HepG2 (cell line): ENCODE data around the gene POLR1G. TPM values are rescaled to one million over a fixed set of nuclear protein-coding genes. Genes with fewer than 3 reads are reported as not detected.

ENCODE experiments used
- ATAC-seq: fragments of 200-7000 bp; cut with Tn5 transposase; 3 replicates; pipeline ENCODE4 v1.9.1; 2020; ENCODE audit warnings: mild to moderate bottlenecking, moderate library complexity
- BruUV-seq: library from RNA; stranded (reverse); fragments of 400-500 nt; replicated peaks from 2 replicates; lab custom pipeline; 2021; lab: Mats Ljungman, UMichigan
- CTCF ChIA-PET: fragments of 300-600 bp; formaldehyde crosslinking; extraction: SDS; loops from one replicate; lab custom pipeline; 2021; ENCODE audit warnings: low total read pairs, inconsistent platforms, low intra/inter-chr PET ratio; lab: Yijun Ruan, JAX
- POLR2A ChIA-PET: fragments of 350-600 bp; sonication (Branson Sonifier 250); formaldehyde crosslinking; loops from one replicate; lab custom pipeline; 2020; ENCODE audit warnings: antibody characterized with exemption, inconsistent platforms; lab: Yijun Ruan, JAX
- DNase-seq: peaks from one replicate; pipeline ENCODE4 v3.0.0-alpha.2; 2015; ENCODE audit warnings: low spot score
- FAIRE-seq: peaks from 3 replicates; lab custom pipeline; 2011; peaks lifted over from hg19 to GRCh38; lab: Jason Lieb, UNC
- H2AFZ ChIP-seq: one replicate; pipeline ENCODE4 v1.6.1; 2011; ENCODE audit warnings: low read length, inconsistent platforms
- H3K27ac ChIP-seq: fragments of 300-600 bp; 3 replicates; pipeline ENCODE4 v1.8.0; 2011; ENCODE audit warnings: mixed run types, mild to moderate bottlenecking, mixed read lengths, low read length, inconsistent platforms; ENCODE audit not compliant: insufficient read depth; ENCODE audit errors: extremely low read length
- H3K27me3 ChIP-seq, 2 experiments: fragments of 200-600 bp in 1 of 2; 2 replicates in 1 of 2; 3 replicates in 1 of 2; pipeline versions ENCODE4 v1.6.0 to v1.8.0; 2011; ENCODE audit warnings: low read length in 2 of 2, mild to moderate bottlenecking in 2 of 2, moderate library complexity in 2 of 2, inconsistent platforms in 1 of 2; ENCODE audit not compliant: insufficient read depth in 2 of 2, control insufficient read depth in 1 of 2
- H3K36me3 ChIP-seq, 2 experiments: fragments of 200-600 bp in 1 of 2; replicated peaks in 1 of 2; 2 replicates in 1 of 2; 3 replicates in 1 of 2; pipeline versions ENCODE4 v1.5.1 to v1.8.0; 2011; ENCODE audit warnings: low read length in 2 of 2, inconsistent platforms in 1 of 2; ENCODE audit not compliant: insufficient read depth in 2 of 2, control insufficient read depth in 1 of 2
- H3K4me1 ChIP-seq: 2 replicates; pipeline ENCODE4 v1.5.1; 2012; ENCODE audit warnings: low read length, inconsistent platforms; ENCODE audit not compliant: insufficient read depth
- H3K4me2 ChIP-seq: 2 replicates; pipeline ENCODE4 v1.6.0; 2011; ENCODE audit warnings: low read depth, low read length, inconsistent platforms
- H3K4me3 ChIP-seq, 3 experiments: fragments of 200-600 bp in 1 of 3; sonication (generic), shearing (Covaris generic) in 1 of 3; replicated peaks in 1 of 3; 2 replicates each; pipeline ENCODE4 v1.5.1; 2011 to 2016; ENCODE audit warnings: low read length in 3 of 3, inconsistent platforms in 2 of 3, low read depth in 2 of 3, mild to moderate bottlenecking in 2 of 3, control low read depth in 1 of 3, mixed read lengths in 1 of 3; ENCODE audit not compliant: insufficient read depth in 1 of 3
- H3K79me2 ChIP-seq: one replicate; pipeline ENCODE4 v1.6.1; 2011; ENCODE audit warnings: low read length, inconsistent platforms; ENCODE audit not compliant: insufficient read depth
- H3K9ac ChIP-seq: 2 replicates; pipeline ENCODE4 v1.6.0; 2011; ENCODE audit warnings: mild to moderate bottlenecking, low read depth, low read length, inconsistent platforms; ENCODE audit not compliant: insufficient read depth
- H3K9me3 ChIP-seq: 2 replicates; pipeline ENCODE4 v1.5.1; 2012; ENCODE audit warnings: mild to moderate bottlenecking, low read length
- H4K20me1 ChIP-seq: 2 replicates; pipeline ENCODE4 v1.6.0; 2011; ENCODE audit warnings: inconsistent platforms, mild to moderate bottlenecking, low read length, moderate library complexity; ENCODE audit not compliant: insufficient read depth
- CREM ChIP-seq, 2 experiments: sonication (generic) in 1 of 2; formaldehyde crosslinking in 1 of 2; IDR thresholded peaks; 2 replicates each; pipeline versions ENCODE4 v1.4.0 to v1.6.1; 2016 to 2020; ENCODE audit warnings: antibody characterized with exemption in 1 of 2, mild to moderate bottlenecking in 1 of 2, missing genetic modification reagents in 1 of 2
- GABPB1 ChIP-seq: IDR thresholded peaks from 2 replicates; pipeline ENCODE4 v1.6.1; 2016; ENCODE audit warnings: mild to moderate bottlenecking, missing genetic modification reagents, moderate library complexity, missing compliant biosample characterization
- KDM5A ChIP-seq: fragments of 200-600 bp; sonication (generic); IDR thresholded peaks from 2 replicates; pipeline ENCODE4 v1.7.0; 2018; ENCODE audit warnings: antibody characterized with exemption, mild to moderate bottlenecking, low read length, borderline replicate concordance
- MEF2D ChIP-seq: sonication (generic); formaldehyde crosslinking; IDR thresholded peaks from 2 replicates; pipeline ENCODE4 v1.5.1; 2020; ENCODE audit warnings: mild to moderate bottlenecking, missing genetic modification reagents
- MXI1 ChIP-seq: IDR thresholded peaks from 3 replicates; pipeline ENCODE4 v1.6.1; 2012; ENCODE audit warnings: low read depth, low read length, inconsistent platforms, borderline replicate concordance
- SALL1 ChIP-seq: sonication (generic); formaldehyde crosslinking; IDR thresholded peaks from 2 replicates; pipeline ENCODE4 v1.8.0; 2022; ENCODE audit warnings: mild to moderate bottlenecking, missing genetic modification reagents
- ZNF205 ChIP-seq: IDR thresholded peaks from 2 replicates; pipeline ENCODE4 v1.6.1; 2018; ENCODE audit warnings: missing biosample characterization, missing genetic modification reagents
- ZNF263 ChIP-seq: sonication (generic); formaldehyde crosslinking; IDR thresholded peaks from 2 replicates; pipeline ENCODE4 v1.4.0; 2020; ENCODE audit warnings: missing genetic modification reagents
- ZNF275 ChIP-seq: sonication (generic); formaldehyde crosslinking; IDR thresholded peaks from 2 replicates; pipeline ENCODE4 v1.8.0; 2022; ENCODE audit warnings: missing genetic modification reagents, mild to moderate bottlenecking, inconsistent platforms, borderline replicate concordance
- ZNF839 ChIP-seq: sonication (generic); formaldehyde crosslinking; IDR thresholded peaks from 2 replicates; pipeline ENCODE4 v1.4.0; 2020; ENCODE audit warnings: missing genetic modification reagents, mild to moderate bottlenecking, borderline replicate concordance
- WGBS: methylation state at CpG from one replicate; pipeline ENCODE4 v1.1.6; 2017; ENCODE audit warnings: low lambda C conversion rate; 5-methylcytosine and 5-hydroxymethylcytosine counted together
- in situ Hi-C: cut with HindIII; loops from 2 replicates; pipeline ENCODE4 v1.10.0; 2017; ENCODE audit warnings: low pct_unique_long_range_greater_than_20kb; ENCODE audit not compliant: extremely low pct_ligation_motif_present
- intact Hi-C: fragments of 100-400 bp; cut with micrococcal nuclease; formaldehyde crosslinking; loops from one replicate; pipeline ENCODE4 v1.10.0; 2022; ENCODE audit not compliant: unreplicated experiment
- polyA plus RNA-seq, 8 experiments: library from polyadenylated mRNA; depleted of rRNA in 3 of 8; stranded (reverse) in 7 of 8; unstranded in 1 of 8; fragments of >200 nt; fragmentation: Illumina TruSeq in 4 of 8; extraction: Trizol in 4 of 8; gene quantifications; 2 replicates each; pipeline versions ENCODE4 v1.2.1 to v1.2.3, GENCODE V29; 2011 to 2016; ENCODE audit warnings: low read depth in 4 of 8, missing spikeins in 1 of 8, mixed read lengths in 1 of 8; ENCODE audit not compliant: insufficient read depth in 1 of 8
- total RNA-seq, 5 experiments: library from RNA; depleted of rRNA; stranded (reverse); fragments of >200 nt; fragmentation: Illumina TruSeq; extraction: Trizol; gene quantifications; 2 replicates each; pipeline ENCODE4 v1.2.3, GENCODE V29; 2016; ENCODE audit warnings: low read depth in 1 of 5
- TF ChIP-seq, protein P1 (sequence below): sonication (generic); formaldehyde crosslinking; conservative IDR thresholded peaks from 2 replicates; pipeline ENCODE4 v1.8.0; 2022; ENCODE audit warnings: low read depth, missing genetic modification reagents

The POLR1G gene
- total and polyA plus RNA-seq, 2 of the 13 experiments (the other 11 are each of a cell fraction or from before 2014, with no cell fraction given): 3.5 to 20.8 TPM

DNA sequence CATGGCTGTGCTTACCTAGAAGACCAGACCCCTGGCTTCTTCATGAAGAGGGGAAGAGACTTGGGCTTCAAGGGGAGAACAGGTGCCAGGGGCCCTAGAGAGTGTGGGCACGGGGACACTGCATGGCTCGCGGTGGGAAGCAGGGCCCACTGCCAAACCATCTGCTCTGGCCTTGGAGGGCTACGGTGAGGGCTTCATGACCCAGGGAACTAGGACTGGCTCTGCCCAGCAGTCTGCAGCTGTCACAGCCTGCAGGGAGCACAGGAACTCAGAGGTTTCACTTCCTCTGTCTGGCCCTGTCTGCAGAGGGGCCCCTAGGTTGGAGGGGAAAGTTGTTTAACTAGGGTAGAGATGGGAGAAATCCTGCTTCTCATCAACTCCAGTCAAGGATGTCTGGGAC is 13.0 kb downstream of the POLR1G start:
- DNase-seq (no peak), ATAC-seq (no peak), FAIRE-seq (no peak)
- BruUV-seq: no TSS peak
- Histone ChIP-seq H3K4me1 (peaks cover 14% of the 10 kb centered on the region), H3K9ac (no peak overlapping the region), H3K4me2 (no peak overlapping the region), H3K36me3 (peaks cover 6 to 21% of the 10 kb centered on the region in 2 experiments; a peak in 3 of 5 replicates), H3K27ac (no peak overlapping the region), H3K27me3 (no peaks in the 10 kb centered on the region; a peak in 1 of 5 replicates), H4K20me1 (no peaks in the 10 kb centered on the region), H3K9me3 (no peaks in the 10 kb centered on the region), H3K4me3 (no peak overlapping the region), H2AFZ (no peak overlapping the region), H3K79me2 (peaks cover 9% of the 10 kb centered on the region)
- ChIA-PET POLR2A (no interaction called here), CTCF (no interaction called here)
- 96% methylated on average over 4 of the region's 4 CpGs for WGBS
- intact Hi-C loops (no loop called here), in situ Hi-C loops (no loop called here)
- TF ChIP-seq, protein P1, sequence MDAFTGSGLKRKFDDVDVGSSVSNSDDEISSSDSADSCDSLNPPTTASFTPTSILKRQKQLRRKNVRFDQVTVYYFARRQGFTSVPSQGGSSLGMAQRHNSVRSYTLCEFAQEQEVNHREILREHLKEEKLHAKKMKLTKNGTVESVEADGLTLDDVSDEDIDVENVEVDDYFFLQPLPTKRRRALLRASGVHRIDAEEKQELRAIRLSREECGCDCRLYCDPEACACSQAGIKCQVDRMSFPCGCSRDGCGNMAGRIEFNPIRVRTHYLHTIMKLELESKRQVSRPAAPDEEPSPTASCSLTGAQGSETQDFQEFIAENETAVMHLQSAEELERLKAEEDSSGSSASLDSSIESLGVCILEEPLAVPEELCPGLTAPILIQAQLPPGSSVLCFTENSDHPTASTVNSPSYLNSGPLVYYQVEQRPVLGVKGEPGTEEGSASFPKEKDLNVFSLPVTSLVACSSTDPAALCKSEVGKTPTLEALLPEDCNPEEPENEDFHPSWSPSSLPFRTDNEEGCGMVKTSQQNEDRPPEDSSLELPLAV (CRISPR knock-in tag): no peak
- TF ChIP-seq MXI1: no peak
- TF ChIP-seq ZNF205: no peak
- TF ChIP-seq ZNF275 (CRISPR knock-in tag): no peak
- no peak for TF ChIP-seq ZNF839 (CRISPR knock-in tag)
- no peak for TF ChIP-seq MEF2D
- TF ChIP-seq SALL1 (CRISPR knock-in tag): no peak
- TF ChIP-seq ZNF263 (CRISPR knock-in tag): no peak
- no peak for TF ChIP-seq GABPB1
- no peak for TF ChIP-seq CREM (IDR thresholded peaks at IDR 0.05)
- no peak for TF ChIP-seq CREM (CRISPR knock-in tag; IDR thresholded peaks at IDR 0.05)
- no peak for TF ChIP-seq KDM5A
